H1 (cell line): Measurements from ENCODE around the gene DENND6B.

ENCODE experiments used
- CEBPB ChIP-seq: IDR thresholded peaks from 2 replicates; pipeline ENCODE4 v1.6.1; 2012; ENCODE audit warnings: low read depth, low read length
- EP300 ChIP-seq, 2 experiments: IDR thresholded peaks; 1 replicate in 1 of 2; 2 replicates in 1 of 2; pipeline ENCODE4 v1.6.1; 2011 to 2012; ENCODE audit warnings: low read depth in 2 of 2, low read length in 2 of 2, mild to moderate bottlenecking in 2 of 2, borderline replicate concordance in 1 of 2, inconsistent platforms in 1 of 2, moderate library complexity in 1 of 2
- GTF2F1 ChIP-seq: IDR thresholded peaks from 2 replicates; pipeline ENCODE4 v1.6.1; 2012; ENCODE audit warnings: low read depth, low read length, improper control_type of control experiment, borderline replicate concordance
- POLR2A ChIP-seq, 2 experiments: IDR thresholded peaks; 1 replicate in 1 of 2; 2 replicates in 1 of 2; pipeline ENCODE4 v1.6.1; 2011; ENCODE audit warnings: low read depth in 2 of 2, low read length in 2 of 2, mild to moderate bottlenecking in 2 of 2; ENCODE audit errors: control extremely low read depth in 1 of 2
- POLR2AphosphoS5 ChIP-seq: IDR thresholded peaks from 2 replicates; pipeline ENCODE4 v1.6.1; 2011; ENCODE audit warnings: low read depth, low read length
- RFX5 ChIP-seq: IDR thresholded peaks from 2 replicates; pipeline ENCODE4 v1.6.1; 2011; ENCODE audit warnings: low read depth, low read length, improper control_type of control experiment, borderline replicate concordance
- SIN3A ChIP-seq, 2 experiments: IDR thresholded peaks in 1 of 2; conservative IDR thresholded peaks in 1 of 2; 2 replicates each; pipeline ENCODE4 v1.6.1; 2011 to 2012; ENCODE audit warnings: low read length in 2 of 2, improper control_type of control experiment in 1 of 2, low read depth in 1 of 2, mild to moderate bottlenecking in 1 of 2
- TAF1 ChIP-seq: IDR thresholded peaks from 2 replicates; pipeline ENCODE4 v1.6.1; 2011; ENCODE audit warnings: mild to moderate bottlenecking, low read depth, low read length
- TEAD4 ChIP-seq: IDR thresholded peaks from 2 replicates; pipeline ENCODE4 v1.6.1; 2012; ENCODE audit warnings: low read depth, low read length, inconsistent platforms, mixed read lengths
- TF ChIP-seq, protein P1 (sequence below), 3 experiments: IDR thresholded peaks; 1 replicate in 2 of 3; 2 replicates in 1 of 3; pipeline versions ENCODE4 v1.5.1 to v1.6.1; 2011; ENCODE audit warnings: low read length in 3 of 3, mild to moderate bottlenecking in 3 of 3, inconsistent platforms in 2 of 3, low read depth in 1 of 3, moderate library complexity in 1 of 3; ENCODE audit not compliant: insufficient read depth in 1 of 3; ENCODE audit errors: control extremely low read depth in 1 of 3
- TF ChIP-seq, protein P2 (sequence below): IDR thresholded peaks from 2 replicates; pipeline ENCODE4 v1.6.1; 2012; ENCODE audit warnings: inconsistent platforms

- no peak for TF ChIP-seq GTF2F1
- no peak for TF ChIP-seq POLR2AphosphoS5
- no peak for TF ChIP-seq RFX5
- TF ChIP-seq, protein P1, sequence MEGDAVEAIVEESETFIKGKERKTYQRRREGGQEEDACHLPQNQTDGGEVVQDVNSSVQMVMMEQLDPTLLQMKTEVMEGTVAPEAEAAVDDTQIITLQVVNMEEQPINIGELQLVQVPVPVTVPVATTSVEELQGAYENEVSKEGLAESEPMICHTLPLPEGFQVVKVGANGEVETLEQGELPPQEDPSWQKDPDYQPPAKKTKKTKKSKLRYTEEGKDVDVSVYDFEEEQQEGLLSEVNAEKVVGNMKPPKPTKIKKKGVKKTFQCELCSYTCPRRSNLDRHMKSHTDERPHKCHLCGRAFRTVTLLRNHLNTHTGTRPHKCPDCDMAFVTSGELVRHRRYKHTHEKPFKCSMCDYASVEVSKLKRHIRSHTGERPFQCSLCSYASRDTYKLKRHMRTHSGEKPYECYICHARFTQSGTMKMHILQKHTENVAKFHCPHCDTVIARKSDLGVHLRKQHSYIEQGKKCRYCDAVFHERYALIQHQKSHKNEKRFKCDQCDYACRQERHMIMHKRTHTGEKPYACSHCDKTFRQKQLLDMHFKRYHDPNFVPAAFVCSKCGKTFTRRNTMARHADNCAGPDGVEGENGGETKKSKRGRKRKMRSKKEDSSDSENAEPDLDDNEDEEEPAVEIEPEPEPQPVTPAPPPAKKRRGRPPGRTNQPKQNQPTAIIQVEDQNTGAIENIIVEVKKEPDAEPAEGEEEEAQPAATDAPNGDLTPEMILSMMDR (IDR thresholded peaks at IDR 0.05; ENCODE audit: control extremely low read depth in 1 of 3, insufficient read depth in 1 of 3, low read depth in 1 of 3, low read length in 3 of 3) = no peak
- TF ChIP-seq, protein P2, sequence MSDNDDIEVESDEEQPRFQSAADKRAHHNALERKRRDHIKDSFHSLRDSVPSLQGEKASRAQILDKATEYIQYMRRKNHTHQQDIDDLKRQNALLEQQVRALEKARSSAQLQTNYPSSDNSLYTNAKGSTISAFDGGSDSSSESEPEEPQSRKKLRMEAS = no peak
- no peak for TF ChIP-seq CEBPB
- no peak for TF ChIP-seq EP300 (IDR thresholded peaks at IDR 0.05; ENCODE audit: borderline replicate concordance in 1 of 2, low read depth in 2 of 2, low read length in 2 of 2)
- no peak for TF ChIP-seq TEAD4
- TF ChIP-seq SIN3A (conservative IDR thresholded peaks at IDR 0.05 in 1 of 2, IDR thresholded peaks at IDR 0.05 in 1 of 2; ENCODE audit: low read depth in 1 of 2, low read length in 2 of 2) = no peak
- TF ChIP-seq TAF1 = no peak
- TF ChIP-seq POLR2A (IDR thresholded peaks at IDR 0.05; ENCODE audit: control extremely low read depth in 1 of 2, low read depth in 2 of 2, low read length in 2 of 2) = no peak
These were observed 44.3 kb downstream of the DENND6B start for GRCh38 chr22:50282361-50283155.
